ENCODE measurements around the gene CAMTA1.
"Not testable (repeated sequence)": the region's sequence is repeated elsewhere in the genome, so short reads cannot be mapped to it uniquely, and the experiment has no call there.

Gene CAMTA1

GRCh38 chr1:6810146-6810734 lies 25.0 kb downstream of the CAMTA1 start:
- DNase-seq (ENCODE audit: low spot score), result not testable (repeated sequence)

GRCh38 chr1:6811583-6811982 lies 26.3 kb downstream of the CAMTA1 start:
- no peak for DNase-seq (ENCODE audit: low spot score)

GRCh38 chr1:6813165-6813564 lies 27.9 kb downstream of the CAMTA1 start:
- DNase-seq (ENCODE audit: low spot score), result no peak

- DNase-seq (ENCODE audit: low spot score), result no peak
Measured at GRCh38 chr1:6815726-6816125, 30.5 kb downstream of the CAMTA1 start.

GRCh38 chr1:6819246-6820040 lies 34.2 kb downstream of the CAMTA1 start:
- no peak for DNase-seq (ENCODE audit: low spot score)

DNA sequence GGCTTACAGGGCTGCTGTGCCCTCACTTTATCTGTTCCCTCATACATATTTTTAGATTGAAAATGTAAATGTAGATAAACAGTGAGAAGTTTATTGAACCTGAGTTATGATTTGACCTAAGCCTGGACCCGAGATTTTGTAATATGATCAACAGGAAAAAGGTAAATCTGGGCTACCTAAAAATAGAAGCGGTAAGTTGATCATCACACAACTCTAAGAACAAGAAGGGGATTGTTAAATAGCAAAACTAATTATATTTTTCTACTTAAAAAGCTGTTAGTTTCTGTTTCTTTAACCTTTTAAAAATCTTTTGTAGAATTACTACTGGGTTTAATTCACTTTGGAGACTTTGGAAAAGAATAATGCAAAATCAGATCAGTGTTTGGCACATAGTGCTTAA lies 35.6 kb downstream of the CAMTA1 start:
- DNase-seq (ENCODE audit: low spot score), result no peak

DNA sequence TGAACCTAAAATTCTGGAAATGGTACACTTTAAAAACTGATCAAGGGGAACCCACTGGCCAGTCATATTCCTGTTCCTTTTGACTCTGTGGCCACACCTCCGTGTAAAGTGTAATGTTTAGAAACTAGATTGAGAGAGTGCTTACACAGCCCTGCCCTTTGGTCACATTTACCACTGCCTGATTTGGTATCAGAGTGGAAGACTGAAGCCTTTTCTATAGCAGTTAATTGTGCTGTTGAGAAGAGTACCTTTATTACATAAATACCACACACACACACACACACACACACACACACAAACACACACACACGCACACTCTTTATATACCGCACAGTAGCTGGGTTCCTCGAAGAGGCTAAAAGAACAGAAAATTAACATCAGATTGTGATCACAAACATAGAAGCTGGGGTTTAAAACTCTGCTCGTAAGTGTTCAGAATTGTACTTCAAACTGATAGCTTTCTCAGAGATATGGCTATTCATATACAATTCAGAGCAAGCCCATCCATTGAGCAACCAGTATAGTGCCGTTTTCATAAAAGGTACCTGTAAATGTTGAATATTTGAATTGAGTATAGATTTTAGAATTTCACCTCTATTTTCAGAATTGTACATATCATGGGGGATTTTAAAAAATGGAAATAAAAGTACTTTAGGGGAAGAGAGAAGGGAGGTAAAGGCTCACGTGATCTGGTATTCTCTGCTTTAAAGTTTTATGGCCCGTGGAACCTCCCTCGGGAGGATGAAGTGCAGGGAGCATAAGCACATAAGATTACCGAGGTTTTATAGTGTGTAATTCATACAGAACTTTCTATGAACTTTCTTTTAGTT lies 37.5 kb downstream of the CAMTA1 start:
- DNase-seq (ENCODE audit: low spot score), result no peak

DNA sequence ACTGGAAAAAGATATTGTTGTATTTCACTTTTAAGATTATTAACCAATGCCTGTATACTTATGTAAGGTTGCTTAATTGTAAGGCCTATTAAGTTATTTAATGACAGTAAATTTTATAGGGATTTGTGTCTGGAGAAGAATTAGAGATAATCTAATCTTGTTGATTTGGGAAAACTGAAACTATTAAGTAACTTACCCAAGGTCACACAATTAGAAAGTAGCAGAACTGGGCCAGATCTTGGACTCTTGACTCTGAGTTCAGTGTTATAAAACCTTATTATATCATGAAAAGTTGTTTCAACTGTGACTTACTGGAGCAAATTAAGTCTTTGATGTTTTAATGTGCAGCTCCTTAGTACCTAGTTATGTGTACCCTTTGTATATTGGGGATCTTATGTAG lies 38.5 kb downstream of the CAMTA1 start:
- no peak for DNase-seq (ENCODE audit: low spot score)

DNA sequence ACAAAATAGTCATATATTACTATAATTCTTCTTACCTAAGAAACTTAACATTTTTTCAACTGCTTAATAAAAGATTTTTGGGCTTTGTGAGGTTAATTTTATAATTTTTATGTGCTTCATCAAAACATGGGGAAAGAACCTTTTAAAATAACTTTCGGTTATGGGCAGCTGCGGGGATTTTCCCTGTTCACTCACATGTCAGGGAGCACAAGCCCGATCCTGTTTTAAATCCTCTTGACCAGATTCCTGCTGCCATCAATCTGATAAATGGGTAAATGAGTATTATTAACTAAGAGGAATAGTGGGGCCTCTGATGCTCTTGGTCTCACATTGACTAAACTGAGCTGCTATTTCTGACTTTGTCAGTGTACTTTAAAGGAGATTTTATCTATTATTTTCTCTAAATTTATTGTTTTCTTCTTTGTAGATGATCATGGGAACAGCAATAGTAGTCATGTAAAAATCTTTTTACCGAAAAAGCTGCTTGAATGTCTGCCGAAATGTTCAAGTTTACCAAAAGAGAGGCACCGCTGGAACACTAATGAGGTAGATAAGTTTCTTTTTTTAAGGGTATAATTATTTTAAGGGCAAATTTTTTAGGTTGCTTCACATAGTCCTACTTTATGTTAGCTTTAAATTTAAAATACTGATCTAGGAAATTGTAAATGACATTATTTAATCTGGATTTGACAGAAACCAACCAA lies 39.6 kb downstream of the CAMTA1 start:
- no peak for DNase-seq (ENCODE audit: low spot score)

GRCh38 chr1:6825828-6826227 lies 40.6 kb downstream of the CAMTA1 start:
- no peak for DNase-seq (ENCODE audit: low spot score)

DNA sequence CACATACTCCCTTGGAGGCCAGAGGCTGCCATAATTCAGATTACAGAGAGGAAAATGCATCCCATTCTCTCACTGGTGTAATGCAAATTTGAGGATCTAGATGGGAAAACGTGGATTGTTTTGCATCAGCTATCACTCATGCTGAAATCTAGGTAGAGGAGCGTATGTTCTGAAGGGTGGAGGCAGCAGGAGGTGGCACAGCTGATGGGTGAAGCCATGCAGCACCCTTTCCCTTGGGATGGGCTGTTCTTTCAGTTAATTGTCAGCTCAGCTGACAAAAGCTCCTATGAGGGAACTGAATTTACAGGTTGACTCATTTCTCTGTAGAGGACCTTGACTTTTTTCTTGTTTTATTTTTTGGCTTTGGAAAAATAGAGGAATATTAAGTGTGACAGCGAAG lies 41.8 kb downstream of the CAMTA1 start:
- DNase-seq (ENCODE audit: low spot score), result no peak

GRCh38 chr1:6827630-6828165 lies 42.4 kb downstream of the CAMTA1 start:
- DNase-seq (ENCODE audit: low spot score), result peak; percentile 11

DNA sequence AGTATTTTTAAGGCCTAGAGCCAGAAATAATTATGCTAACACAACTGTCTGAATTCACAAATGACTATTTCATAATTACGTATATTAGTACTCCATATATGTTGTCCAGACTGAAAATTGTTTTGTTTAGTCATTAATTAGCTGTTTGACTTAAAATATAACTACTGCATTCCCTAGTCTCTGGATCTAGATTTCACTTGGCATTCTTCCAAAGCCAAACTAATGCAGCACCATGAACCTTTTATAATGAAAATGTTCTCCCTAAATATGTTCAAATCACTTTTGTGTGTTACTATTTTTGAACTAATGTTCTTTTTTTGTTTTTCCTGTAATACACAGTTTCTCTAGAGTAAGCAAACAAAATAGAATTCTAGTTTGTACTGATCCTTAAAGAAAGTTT lies 46.1 kb downstream of the CAMTA1 start:
- no peak for DNase-seq (ENCODE audit: low spot score)

GRCh38 chr1:6832006-6832405 lies 46.8 kb downstream of the CAMTA1 start:
- DNase-seq (ENCODE audit: low spot score), result not testable (repeated sequence)

- DNase-seq (ENCODE audit: low spot score), result no peak
Measured at GRCh38 chr1:6832531-6833188, 47.4 kb downstream of the CAMTA1 start.

GRCh38 chr1:6833804-6834203 lies 48.5 kb downstream of the CAMTA1 start:
- DNase-seq (ENCODE audit: low spot score), result no peak

GRCh38 chr1:6834366-6834765 lies 49.1 kb downstream of the CAMTA1 start:
- no peak for DNase-seq (ENCODE audit: low spot score)

DNA sequence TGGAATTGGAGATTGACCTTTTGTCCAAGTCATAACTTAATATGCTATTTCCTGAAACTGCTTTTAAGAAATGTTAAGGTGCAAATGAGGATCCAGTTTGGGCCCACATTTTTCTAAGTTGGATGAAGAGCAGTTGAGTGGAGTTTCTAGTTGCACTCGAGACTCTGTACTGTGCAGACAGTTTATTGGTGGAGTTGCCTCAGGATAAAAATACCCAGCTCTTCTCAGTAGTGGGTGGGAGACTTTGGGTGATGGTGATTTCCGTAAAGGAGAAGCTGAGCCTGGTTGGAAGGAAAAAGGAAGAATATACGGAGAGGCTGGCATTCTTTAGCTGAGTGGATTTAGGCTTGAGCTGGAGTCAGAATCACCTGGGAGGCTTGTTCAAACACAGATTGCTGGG lies 49.9 kb downstream of the CAMTA1 start:
- DNase-seq (ENCODE audit: low spot score), result no peak

- peak; percentile 35 for DNase-seq (ENCODE audit: low spot score)
Measured at GRCh38 chr1:6842301-6842700, 57.0 kb downstream of the CAMTA1 start.

DNA sequence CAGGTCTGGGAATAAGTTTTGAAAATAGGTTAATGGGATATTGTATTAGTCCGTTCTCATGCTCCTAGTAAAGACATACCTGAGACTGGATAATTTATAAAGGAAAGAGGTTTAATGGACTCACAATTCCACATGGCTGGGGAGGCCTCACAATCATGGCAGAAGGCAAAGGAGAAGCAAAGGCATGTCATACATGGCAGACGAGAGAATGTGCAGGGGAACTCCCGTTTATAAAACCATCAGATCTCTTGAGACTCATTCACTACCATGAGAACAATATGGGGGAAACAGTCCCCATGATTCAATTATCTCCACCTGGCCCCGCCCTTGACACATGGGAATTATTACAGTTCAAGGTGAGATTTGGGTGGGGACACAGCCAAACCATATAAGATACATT lies 60.5 kb downstream of the CAMTA1 start:
- DNase-seq (ENCODE audit: low spot score), result not testable (repeated sequence)

DNA sequence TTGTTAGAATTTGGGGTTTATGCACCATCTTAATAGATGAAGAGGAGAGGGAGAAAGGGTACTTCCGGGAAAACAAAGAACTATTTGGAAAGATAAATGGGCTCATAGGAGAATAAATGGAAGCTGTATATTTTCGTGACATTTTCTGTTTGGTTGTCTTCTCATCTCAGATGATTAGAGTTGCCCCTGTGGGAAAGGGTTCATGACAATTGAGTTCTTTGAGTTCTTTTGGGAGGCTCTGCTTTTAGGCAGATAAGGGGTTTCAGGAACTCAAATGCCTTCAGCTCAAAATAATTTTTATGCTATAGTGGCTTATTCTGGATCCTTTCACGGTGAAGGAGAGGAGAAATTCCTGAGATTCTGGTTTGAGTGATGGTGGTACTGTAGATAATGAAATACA lies 63.6 kb downstream of the CAMTA1 start:
- DNase-seq (ENCODE audit: low spot score), result no peak

Measured in Ammon's horn (tissue), 1 donor.